Measurements from ENCODE around the gene PIAS4.

Gene PIAS4

DNA sequence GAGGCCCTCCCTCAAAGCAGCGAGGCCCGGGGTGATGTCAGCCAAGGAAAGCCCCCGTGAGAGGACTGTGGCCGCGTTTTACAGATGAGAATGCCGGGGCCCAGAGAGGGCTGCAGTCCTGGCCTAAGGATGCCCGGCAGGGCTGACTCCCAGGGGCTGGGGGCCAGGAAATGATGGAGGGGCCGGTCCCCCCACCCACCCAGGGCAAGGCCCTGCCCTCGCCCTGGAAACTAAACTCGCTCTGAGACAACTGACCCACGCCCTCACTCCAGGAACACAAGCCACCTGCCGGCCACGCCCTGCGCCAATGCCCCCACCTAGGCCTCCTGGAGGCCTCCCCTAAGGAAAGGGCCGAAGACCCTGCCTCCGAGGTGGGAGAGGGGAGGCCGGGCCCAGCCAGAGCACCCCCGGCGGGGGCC is 51.9 kb downstream of the PIAS4 start:
- ChIA-PET CTCF (no interaction called here), POLR2A (ENCODE audit: low non-redundant PET) (interaction anchor here (0.8 kb wide), 1 partner anchor 74 kb away, joined by 5 read pairs; the partner anchor contains the start of gene EEF2)
- TF ChIP-seq, protein P1, sequence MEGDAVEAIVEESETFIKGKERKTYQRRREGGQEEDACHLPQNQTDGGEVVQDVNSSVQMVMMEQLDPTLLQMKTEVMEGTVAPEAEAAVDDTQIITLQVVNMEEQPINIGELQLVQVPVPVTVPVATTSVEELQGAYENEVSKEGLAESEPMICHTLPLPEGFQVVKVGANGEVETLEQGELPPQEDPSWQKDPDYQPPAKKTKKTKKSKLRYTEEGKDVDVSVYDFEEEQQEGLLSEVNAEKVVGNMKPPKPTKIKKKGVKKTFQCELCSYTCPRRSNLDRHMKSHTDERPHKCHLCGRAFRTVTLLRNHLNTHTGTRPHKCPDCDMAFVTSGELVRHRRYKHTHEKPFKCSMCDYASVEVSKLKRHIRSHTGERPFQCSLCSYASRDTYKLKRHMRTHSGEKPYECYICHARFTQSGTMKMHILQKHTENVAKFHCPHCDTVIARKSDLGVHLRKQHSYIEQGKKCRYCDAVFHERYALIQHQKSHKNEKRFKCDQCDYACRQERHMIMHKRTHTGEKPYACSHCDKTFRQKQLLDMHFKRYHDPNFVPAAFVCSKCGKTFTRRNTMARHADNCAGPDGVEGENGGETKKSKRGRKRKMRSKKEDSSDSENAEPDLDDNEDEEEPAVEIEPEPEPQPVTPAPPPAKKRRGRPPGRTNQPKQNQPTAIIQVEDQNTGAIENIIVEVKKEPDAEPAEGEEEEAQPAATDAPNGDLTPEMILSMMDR (conservative IDR thresholded peaks at IDR 0.05; ENCODE audit: low read depth), result no peak
- peak overlapping the region; percentile 98 for H3K27ac ChIP-seq
- DNase-seq (ENCODE audit: low spot score), result no peak

DNA sequence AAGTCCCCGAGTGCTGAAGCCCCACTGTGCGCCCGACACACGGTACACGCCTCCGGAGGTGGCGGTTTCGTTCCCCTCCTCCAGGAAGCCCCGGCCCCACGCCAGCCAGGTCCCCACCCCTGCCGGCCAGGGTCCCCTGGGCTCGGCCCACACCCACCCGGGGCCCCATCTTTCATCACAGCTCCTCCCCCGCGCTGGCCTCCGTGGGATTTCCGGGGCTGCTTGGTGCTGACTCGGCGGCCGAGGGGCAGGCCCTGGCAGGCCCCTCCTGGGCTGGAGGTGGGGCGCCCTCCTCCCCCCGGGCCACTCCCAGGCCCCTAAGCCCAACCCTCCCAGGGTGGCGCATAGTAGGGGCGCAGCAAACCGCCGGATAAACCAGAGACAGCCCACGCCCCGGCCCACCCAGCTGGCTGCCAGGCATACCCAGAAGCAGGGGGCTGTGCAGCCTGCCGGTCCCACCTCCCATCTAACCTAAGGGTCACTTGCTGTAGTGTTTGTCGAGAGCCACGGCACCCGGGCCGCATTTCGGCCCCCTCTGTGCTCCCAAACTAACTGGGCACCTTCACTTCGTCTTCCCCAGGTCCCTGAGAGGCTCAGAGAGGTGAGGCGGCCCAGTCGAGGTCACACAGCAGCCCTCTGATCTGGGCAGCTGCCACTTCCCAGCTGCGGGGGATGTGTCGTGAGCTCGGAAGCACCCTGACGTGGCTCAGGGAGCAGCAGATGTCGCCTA is 52.5 kb downstream of the PIAS4 start:
- CTCF ChIA-PET, result no interaction called here
- TF ChIP-seq, protein P1 (conservative IDR thresholded peaks at IDR 0.05; ENCODE audit: low read depth), result no peak
- H3K27ac ChIP-seq, result peak overlapping the region; percentile 98
- peak; percentile 71 for DNase-seq (ENCODE audit: low spot score)
- POLR2A ChIA-PET (ENCODE audit: low non-redundant PET), result interaction anchor here (0.8 kb wide), 1 partner anchor 75 kb away, joined by 5 read pairs; the partner anchor contains the start of gene EEF2

DNA sequence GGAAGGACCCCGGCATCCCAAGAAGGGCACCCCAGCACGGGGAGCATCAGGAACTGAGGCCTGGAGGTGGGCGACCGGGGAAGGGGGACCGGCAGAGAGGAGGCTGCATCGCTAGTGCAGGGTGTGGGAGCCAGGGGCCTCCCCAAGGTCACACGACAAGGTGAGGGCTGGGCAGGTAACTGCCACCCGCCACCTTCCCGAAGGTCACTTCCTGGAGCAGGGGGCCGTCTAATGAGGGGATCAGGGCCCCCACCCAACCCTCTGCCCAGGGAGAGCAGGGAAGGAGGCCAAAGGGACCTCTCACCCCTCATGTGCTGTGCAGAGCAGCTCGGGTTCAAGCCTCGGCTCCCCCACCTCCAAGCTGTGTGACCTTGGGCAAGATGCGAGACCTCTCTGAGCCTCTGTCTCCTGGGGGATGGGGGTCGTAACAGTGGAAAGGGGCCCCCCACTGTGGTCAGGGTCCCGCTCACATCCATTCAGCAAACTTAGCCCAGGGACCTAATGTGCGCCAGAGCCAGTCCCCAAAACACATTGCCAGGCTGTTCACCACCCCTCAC is 53.2 kb downstream of the PIAS4 start:
- peak overlapping the region; percentile 98 for H3K27ac ChIP-seq
- TF ChIP-seq, protein P1 (conservative IDR thresholded peaks at IDR 0.05; ENCODE audit: low read depth), result no peak
- no peak for DNase-seq (ENCODE audit: low spot score)
- CTCF ChIA-PET, result no interaction called here
- POLR2A ChIA-PET (ENCODE audit: low non-redundant PET), result no interaction called here

DNA sequence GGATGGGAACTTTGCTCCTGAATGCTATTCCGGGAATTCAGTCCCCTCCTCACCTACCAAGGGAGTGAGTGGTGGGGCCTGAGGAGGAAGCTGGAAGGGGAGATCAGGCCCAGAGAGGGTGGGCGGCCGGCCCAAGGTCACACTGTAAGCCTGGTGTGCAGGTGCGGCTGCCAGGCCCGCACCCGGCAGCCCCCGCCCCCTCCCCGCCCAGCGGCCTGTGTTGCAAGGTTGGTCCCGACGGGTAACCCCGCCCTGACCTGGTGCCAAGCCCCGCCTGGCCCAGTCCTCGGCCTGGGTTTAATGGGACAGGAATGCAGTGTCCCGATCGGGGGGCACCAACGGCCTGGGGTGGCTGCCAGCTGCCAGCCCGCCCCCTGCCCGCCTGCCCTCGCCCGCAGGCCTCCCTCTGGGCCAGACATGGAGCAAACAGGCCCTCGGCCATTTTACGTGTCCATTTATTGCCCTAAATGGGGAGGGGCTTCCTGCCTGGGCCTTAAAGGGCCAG is 53.7 kb downstream of the PIAS4 start:
- DNase-seq (ENCODE audit: low spot score), result peak; percentile 68
- CTCF ChIA-PET, result no interaction called here
- TF ChIP-seq, protein P1 (conservative IDR thresholded peaks at IDR 0.05; ENCODE audit: low read depth), result no peak
- H3K27ac ChIP-seq, result peak overlapping the region; percentile 98
- POLR2A ChIA-PET (ENCODE audit: low non-redundant PET), result no interaction called here

DNA sequence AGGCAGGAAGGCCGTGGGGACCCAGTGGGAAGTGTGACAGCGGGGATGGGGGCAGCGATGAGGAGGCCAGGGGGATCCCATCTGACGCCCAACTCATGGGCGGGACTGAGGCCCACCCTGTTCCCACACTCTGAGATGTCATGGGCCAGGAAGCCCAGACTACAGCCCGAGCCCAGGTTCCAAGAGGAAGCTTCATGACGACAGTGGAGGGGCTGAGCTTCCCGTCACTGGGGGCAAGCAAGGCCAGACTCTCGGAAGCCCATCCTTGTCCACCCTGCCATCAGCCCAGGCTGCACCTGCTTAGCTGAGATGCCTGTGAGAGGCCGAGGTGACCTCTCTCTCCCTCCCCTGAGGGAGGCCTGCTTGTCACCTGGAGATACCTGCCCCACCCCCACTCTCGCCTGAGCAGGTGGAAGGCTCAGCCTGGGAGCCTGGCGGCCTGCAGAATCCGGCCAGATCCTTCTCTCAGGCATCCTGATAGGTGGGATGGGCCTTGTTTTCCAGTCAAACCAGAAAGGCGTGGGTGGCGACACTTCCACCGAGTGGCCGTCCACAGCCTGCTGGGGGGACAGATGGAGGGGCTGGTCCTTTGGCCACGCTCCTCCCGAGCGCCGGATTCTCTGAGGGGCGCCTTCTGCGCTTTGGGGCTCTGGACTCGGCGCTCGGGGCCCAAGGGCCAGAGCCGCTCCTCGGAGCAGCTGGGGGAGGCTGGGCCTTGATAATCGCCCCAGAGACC is 54.3 kb downstream of the PIAS4 start:
- peak overlapping the region; percentile 98 for H3K27ac ChIP-seq
- TF ChIP-seq, protein P1 (conservative IDR thresholded peaks at IDR 0.05; ENCODE audit: low read depth), result no peak
- DNase-seq (ENCODE audit: low spot score), result no peak
- POLR2A ChIA-PET (ENCODE audit: low non-redundant PET), result no interaction called here
- CTCF ChIA-PET, result no interaction called here
